Brain microvascular endothelial cell (primary cell): Measurements from ENCODE around the gene CDKN2C.
"Not testable (repeated sequence)": the region's sequence is repeated elsewhere in the genome, so short reads cannot be mapped to it uniquely, and the experiment has no call there.

ENCODE experiments used
- DNase-seq: peaks from one replicate; pipeline ENCODE4 v3.0.0-alpha.2; 2020
- H3K27ac ChIP-seq: fragments of 250-450 bp; sonication (Bioruptor Pico); 2 replicates; pipeline ENCODE4 v1.5.1; 2020; ENCODE audit warnings: mild to moderate bottlenecking, moderate library complexity
- H3K27me3 ChIP-seq: fragments of 250-450 bp; sonication (Bioruptor Pico); replicated peaks from 2 replicates; pipeline ENCODE4 v1.5.1; 2020; ENCODE audit warnings: mild to moderate bottlenecking
- H3K36me3 ChIP-seq: fragments of 250-450 bp; sonication (Bioruptor Pico); replicated peaks from 2 replicates; pipeline ENCODE4 v1.5.1; 2020; ENCODE audit warnings: mild to moderate bottlenecking
- H3K4me3 ChIP-seq: 2 replicates; pipeline ENCODE4 v1.5.1; 2011; ENCODE audit warnings: low read depth, mild to moderate bottlenecking, control low read depth, low read length, moderate library complexity
- in situ Hi-C: cut with HindIII; loops from 2 replicates; pipeline ENCODE4 v1.10.0; 2017; ENCODE audit warnings: low sequenced_read_pairs, low pct_ligation_motif_present
- TF ChIP-seq, protein P1 (sequence below): IDR thresholded peaks from 2 replicates; pipeline ENCODE4 v1.5.1; 2011; ENCODE audit warnings: low read depth, mild to moderate bottlenecking, moderate library complexity, low read length, control low read depth, inconsistent platforms; ENCODE audit errors: missing control alignments

Gene CDKN2C

DNA sequence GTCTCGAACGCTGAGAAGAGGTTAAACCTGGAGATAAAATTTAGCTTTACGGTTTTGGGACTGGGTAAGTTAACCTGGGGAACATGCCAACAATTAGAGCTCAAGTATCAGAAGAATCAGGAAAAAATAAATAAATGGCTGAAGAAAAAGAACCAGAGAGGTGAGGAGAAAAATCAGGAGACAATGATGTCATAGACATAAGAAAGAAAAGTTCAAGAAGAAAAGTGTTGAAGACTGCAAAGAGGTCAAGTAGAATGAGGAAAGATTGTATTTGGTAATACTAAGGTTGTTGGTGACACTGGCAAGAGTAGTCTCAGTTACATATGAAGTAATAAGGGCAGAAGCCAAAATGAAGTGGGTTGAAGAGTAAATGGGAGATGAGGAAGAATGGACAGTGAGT lies 26.0 kb downstream of the CDKN2C start:
- no peak overlapping the region for H3K4me3 ChIP-seq
- no peaks in the 10 kb centered on the region for H3K27me3 ChIP-seq
- no peak overlapping the region for H3K27ac ChIP-seq
- no peak for DNase-seq
- in situ Hi-C loops: no loop called here
- H3K36me3 ChIP-seq: no peaks in the 10 kb centered on the region
- TF ChIP-seq, protein P1, sequence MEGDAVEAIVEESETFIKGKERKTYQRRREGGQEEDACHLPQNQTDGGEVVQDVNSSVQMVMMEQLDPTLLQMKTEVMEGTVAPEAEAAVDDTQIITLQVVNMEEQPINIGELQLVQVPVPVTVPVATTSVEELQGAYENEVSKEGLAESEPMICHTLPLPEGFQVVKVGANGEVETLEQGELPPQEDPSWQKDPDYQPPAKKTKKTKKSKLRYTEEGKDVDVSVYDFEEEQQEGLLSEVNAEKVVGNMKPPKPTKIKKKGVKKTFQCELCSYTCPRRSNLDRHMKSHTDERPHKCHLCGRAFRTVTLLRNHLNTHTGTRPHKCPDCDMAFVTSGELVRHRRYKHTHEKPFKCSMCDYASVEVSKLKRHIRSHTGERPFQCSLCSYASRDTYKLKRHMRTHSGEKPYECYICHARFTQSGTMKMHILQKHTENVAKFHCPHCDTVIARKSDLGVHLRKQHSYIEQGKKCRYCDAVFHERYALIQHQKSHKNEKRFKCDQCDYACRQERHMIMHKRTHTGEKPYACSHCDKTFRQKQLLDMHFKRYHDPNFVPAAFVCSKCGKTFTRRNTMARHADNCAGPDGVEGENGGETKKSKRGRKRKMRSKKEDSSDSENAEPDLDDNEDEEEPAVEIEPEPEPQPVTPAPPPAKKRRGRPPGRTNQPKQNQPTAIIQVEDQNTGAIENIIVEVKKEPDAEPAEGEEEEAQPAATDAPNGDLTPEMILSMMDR: no peak

DNA sequence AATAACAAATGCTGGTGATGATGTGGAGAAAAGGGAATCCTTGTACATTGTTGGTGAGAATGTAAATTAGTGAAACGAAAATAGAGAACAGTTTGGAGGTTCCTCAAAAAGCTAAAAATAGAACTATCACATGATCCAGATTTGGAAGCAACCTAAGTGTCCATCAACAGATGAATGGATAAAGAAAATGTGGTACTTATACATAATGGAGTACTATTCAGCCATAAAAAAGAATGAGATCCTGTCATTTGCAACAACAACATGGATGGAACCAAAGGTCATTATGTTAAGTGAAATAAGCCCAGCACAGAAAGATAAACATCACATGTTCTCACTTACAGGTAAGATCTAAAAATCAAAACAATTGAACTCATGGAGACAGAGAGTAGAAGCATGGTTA lies 29.3 kb downstream of the CDKN2C start:
- in situ Hi-C loops, DNase-seq, H3K27ac ChIP-seq, H3K4me3 ChIP-seq, H3K27me3 ChIP-seq, H3K36me3 ChIP-seq: not testable (repeated sequence)

DNA sequence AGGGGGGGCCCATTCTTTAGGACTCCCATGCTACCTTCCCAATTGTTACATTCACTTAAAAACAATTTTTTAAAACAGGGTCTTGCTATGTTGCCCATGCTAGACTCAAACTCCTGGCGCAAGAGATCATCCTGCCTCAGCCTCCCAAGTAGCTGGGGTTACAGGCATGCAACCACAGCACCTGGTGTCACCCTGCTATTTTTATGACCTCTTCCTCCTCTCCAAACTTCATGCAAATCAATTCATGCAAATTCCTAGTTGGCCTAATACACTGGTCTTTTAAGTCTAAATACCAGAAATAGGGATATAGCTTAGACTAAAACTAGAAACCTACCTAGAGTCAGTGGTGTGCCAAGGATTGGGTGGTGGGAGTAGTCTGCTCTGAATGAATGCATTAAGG lies 30.1 kb downstream of the CDKN2C start:
- Histone ChIP-seq H3K27me3 (no peaks in the 10 kb centered on the region), H3K36me3 (no peaks in the 10 kb centered on the region), H3K4me3 (no peak overlapping the region), H3K27ac (no peak overlapping the region)
- TF ChIP-seq, protein P1: no peak
- DNase-seq: no peak
- in situ Hi-C loops: no loop called here

DNA sequence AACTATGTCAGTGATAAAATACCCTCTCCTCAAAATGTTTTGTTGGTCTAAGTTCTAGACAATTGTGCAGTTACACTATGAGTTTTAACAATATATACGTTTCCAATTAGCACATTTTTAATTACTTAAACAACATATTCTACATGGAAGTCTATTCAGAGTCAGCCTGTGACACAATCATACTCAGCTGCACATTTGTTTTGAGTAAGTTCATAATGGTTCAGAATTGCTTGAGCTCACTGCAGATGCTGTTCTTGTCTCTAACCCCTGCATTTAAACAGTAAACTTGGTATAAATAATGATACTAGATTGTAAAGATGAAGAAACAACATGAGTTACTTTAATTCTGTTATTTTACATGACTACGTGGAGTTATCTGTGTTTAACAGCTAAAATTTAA lies 30.6 kb downstream of the CDKN2C start:
- no peak overlapping the region for H3K4me3 ChIP-seq
- TF ChIP-seq, protein P1: no peak
- in situ Hi-C loops: no loop called here

DNA sequence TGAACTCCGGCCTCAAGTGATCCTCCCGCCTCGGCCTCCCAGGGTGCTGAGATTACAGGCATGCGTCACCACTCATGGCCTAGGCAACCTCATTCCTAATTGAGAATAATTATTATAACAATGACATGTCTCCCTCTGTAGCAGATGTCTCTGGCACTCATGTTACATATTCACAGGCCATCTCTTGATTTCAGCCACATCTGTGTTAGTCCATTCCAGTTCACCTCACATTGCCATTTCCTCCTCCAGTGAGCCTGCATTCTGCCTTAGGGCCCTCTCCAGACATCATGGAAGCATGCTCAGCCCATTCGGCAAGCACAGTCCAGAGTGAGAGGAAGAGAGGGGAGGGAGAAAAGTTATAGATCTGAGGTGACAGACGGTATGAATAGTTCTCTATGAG lies 32.5 kb downstream of the CDKN2C start:
- no peaks in the 10 kb centered on the region for H3K36me3 ChIP-seq
- in situ Hi-C loops: no loop called here
- H3K27me3 ChIP-seq: no peaks in the 10 kb centered on the region
- H3K27ac ChIP-seq: no peak overlapping the region
- TF ChIP-seq, protein P1: no peak
- no peak overlapping the region for H3K4me3 ChIP-seq
- no peak for DNase-seq

More for the DNA sequence above, 30.6 kb downstream of the CDKN2C start:
- H3K27me3 ChIP-seq: no peaks in the 10 kb centered on the region
- no peaks in the 10 kb centered on the region for H3K36me3 ChIP-seq
- no peak overlapping the region for H3K27ac ChIP-seq
- DNase-seq: no peak

DNA sequence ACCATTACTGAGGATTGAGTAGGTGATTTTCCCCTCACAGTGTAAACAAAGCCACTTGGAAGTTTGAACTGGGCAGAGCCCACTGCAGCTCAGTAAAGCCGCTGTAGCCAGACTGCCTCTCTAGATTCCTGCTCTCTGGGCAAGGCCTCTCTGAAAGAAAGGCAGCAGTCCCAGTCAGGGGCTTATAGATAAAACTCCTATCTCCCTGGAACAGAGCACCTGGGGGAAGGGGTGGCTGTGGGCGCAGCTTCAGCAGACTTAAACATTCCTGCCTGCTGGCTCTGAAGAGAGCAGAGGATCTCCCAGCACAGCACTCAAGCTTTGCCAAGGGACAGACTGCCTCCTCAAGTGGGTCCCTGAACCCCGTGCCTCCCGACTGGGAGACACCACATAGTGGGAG lies 35.5 kb downstream of the CDKN2C start:
- DNase-seq, in situ Hi-C loops, H3K36me3 ChIP-seq, H3K27ac ChIP-seq, H3K27me3 ChIP-seq, H3K4me3 ChIP-seq: not testable (repeated sequence)

DNA sequence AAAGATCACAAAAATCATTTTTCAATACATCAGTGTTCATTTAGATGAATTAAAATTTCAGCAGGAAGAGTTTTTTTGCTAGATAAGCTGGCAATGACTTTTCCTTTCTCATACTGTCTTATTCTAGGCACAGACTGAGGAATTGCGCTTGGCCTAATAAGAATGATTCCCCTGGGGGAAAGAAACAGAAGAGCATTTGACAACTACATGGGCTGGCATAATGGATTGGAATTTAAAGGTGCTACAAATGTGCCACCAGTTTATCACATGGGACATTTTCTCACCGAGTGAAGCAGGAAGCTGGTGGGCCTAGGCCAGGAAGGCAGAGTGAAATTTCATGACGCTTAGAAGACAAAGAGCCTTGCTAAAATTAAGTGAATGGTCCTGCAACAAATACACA lies 39.3 kb downstream of the CDKN2C start:
- in situ Hi-C loops: no loop called here

More for the DNA sequence above, 39.3 kb downstream of the CDKN2C start:
- TF ChIP-seq, protein P1: no peak
- no peak overlapping the region for H3K4me3 ChIP-seq
- DNase-seq: no peak
- no peaks in the 10 kb centered on the region for H3K27me3 ChIP-seq
- H3K36me3 ChIP-seq: no peaks in the 10 kb centered on the region
- no peak overlapping the region for H3K27ac ChIP-seq
